NOMO-1 (cell line): Measurements from ENCODE around the gene TRIM47.

Experiments used
- DNase-seq, 2 experiments: peaks; one replicate each; lab custom pipeline; 2025; ENCODE audit not compliant: unreplicated experiment in 2 of 2; lab: John Stamatoyannopoulos, UW

Gene TRIM47

GRCh38 chr17:75878174-75878998 lies at the start of gene TRIM47:
Gene TRIM47 (minus strand): TSS chr17:75878581. CDS start chr17:75878548, 33 bp downstream.
- DNase-seq, result peak in 1 of 2 experiments; percentile 7

GRCh38 chr17:75927286-75927922 lies 49.0 kb upstream of the TRIM47 start:
- no peak for DNase-seq

- DNase-seq, result no peak
Observed at GRCh38 chr17:75926456-75926855, 48.1 kb upstream of the TRIM47 start.

- no peak for DNase-seq
Observed at GRCh38 chr17:75925912-75926311, 47.5 kb upstream of the TRIM47 start.

GRCh38 chr17:75925103-75925502 lies 46.7 kb upstream of the TRIM47 start:
- no peak for DNase-seq

GRCh38 chr17:75922963-75923874 lies 44.8 kb upstream of the TRIM47 start:
- no peak for DNase-seq

- DNase-seq, result no peak
Observed at GRCh38 chr17:75922173-75922961, 44.0 kb upstream of the TRIM47 start.

- DNase-seq, result no peak
Observed at GRCh38 chr17:75921596-75921995, 43.2 kb upstream of the TRIM47 start.

GRCh38 chr17:75920045-75920560 lies 41.7 kb upstream of the TRIM47 start:
- no peak for DNase-seq

- DNase-seq, result no peak
Observed at GRCh38 chr17:75919611-75920010, 41.2 kb upstream of the TRIM47 start.

GRCh38 chr17:75917917-75918445 lies 39.6 kb upstream of the TRIM47 start:
- no peak for DNase-seq

- no peak for DNase-seq
Observed at GRCh38 chr17:75917141-75917916, 38.9 kb upstream of the TRIM47 start.

GRCh38 chr17:75915268-75915667 lies 36.9 kb upstream of the TRIM47 start:
- DNase-seq, result no peak

GRCh38 chr17:75914643-75915267 lies 36.4 kb upstream of the TRIM47 start:
- DNase-seq, result no peak

GRCh38 chr17:75913537-75914210 lies 35.3 kb upstream of the TRIM47 start:
- DNase-seq, result no peak

- DNase-seq, result no peak
Observed at GRCh38 chr17:75910699-75911098, 32.3 kb upstream of the TRIM47 start.

GRCh38 chr17:75909812-75910274 lies 31.5 kb upstream of the TRIM47 start:
- DNase-seq, result no peak
